ENCODE results near the gene LITAFD. TPM values are rescaled to one million over a fixed set of nuclear protein-coding genes. Genes with fewer than 3 reads are reported as not detected.

Gene LITAFD
- polyA plus RNA-seq, 1 of the 3 experiments (the other 2 are of a cell fraction) = not detected

GRCh38 chr16:8924214-8924613 lies 42.1 kb downstream of the LITAFD start:
- Histone ChIP-seq H4K20me1 (ENCODE audit: insufficient read depth) (peaks cover 79% of the 10 kb centered on the region), H3K9me3 (no peaks in the 10 kb centered on the region), H3K36me3 (replicated peaks in 1 of 2; ENCODE audit: control insufficient read depth in 1 of 2, insufficient read depth in 2 of 2, low read length in 1 of 2) (peaks cover 33 to 62% of the 10 kb centered on the region in 2 experiments), H3K4me2 (no peak overlapping the region), H3K9ac (no peak overlapping the region), H3K79me2 (ENCODE audit: insufficient read depth) (peaks cover 75% of the 10 kb centered on the region), H3K9me2 (no peaks in the 10 kb centered on the region), H3F3A (replicated peaks; ENCODE audit: insufficient read depth) (no peaks in the 10 kb centered on the region), H2AFZ (ENCODE audit: low read depth) (no peak overlapping the region), H3K4me1 (ENCODE audit: control insufficient read depth in 1 of 2, insufficient read depth in 2 of 2, low read depth in 1 of 2, low read length in 1 of 2) (no peaks in the 10 kb centered on the region; a peak in 1 of 4 replicates), H3K27ac (ENCODE audit: low read depth in 2 of 2, low read length in 1 of 2) (no peak overlapping the region; a peak in 1 of 4 replicates), H3K27me3 (ENCODE audit: insufficient read depth) (no peaks in the 10 kb centered on the region), H3K4me3 (ENCODE audit: low read depth in 2 of 2, low read length in 1 of 2) (no peak overlapping the region)
- CTCF ChIA-PET = interaction anchor here (1.1 to 2.0 kb wide), 3 partner anchors 9 to 44 kb away, joined by 3 to 14 read pairs (median 4); no protein-coding TSS in a partner anchor
- POLR2A ChIA-PET = no interaction called here
- no peak for DNase-seq
- WGBS (ENCODE audit: low lambda C conversion rate) = 95% methylated on average over 4 of the region's 4 CpGs
- no peak for TF ChIP-seq USF1 (IDR thresholded peaks at IDR 0.05; ENCODE audit: borderline replicate concordance, low read depth)
- TF ChIP-seq SIN3A (IDR thresholded peaks at IDR 0.05; ENCODE audit: borderline replicate concordance, low read depth, low read length) = no peak

- 97% methylated on average over 7 of the region's 7 CpGs for WGBS (ENCODE audit: low lambda C conversion rate)
- DNase-seq = no peak
- Histone ChIP-seq H3K27ac (ENCODE audit: low read depth in 2 of 2, low read length in 1 of 2) (no peak overlapping the region), H3K27me3 (ENCODE audit: insufficient read depth) (no peaks in the 10 kb centered on the region), H2AFZ (ENCODE audit: low read depth) (no peak overlapping the region), H4K20me1 (ENCODE audit: insufficient read depth) (peaks cover 91% of the 10 kb centered on the region), H3K79me2 (ENCODE audit: insufficient read depth) (peaks cover 78% of the 10 kb centered on the region), H3K4me2 (no peak overlapping the region), H3K9ac (no peak overlapping the region), H3K9me3 (no peaks in the 10 kb centered on the region), H3K4me1 (ENCODE audit: control insufficient read depth in 1 of 2, insufficient read depth in 2 of 2, low read depth in 1 of 2, low read length in 1 of 2) (no peaks in the 10 kb centered on the region; a peak in 1 of 4 replicates), H3K36me3 (replicated peaks in 1 of 2; ENCODE audit: control insufficient read depth in 1 of 2, insufficient read depth in 2 of 2, low read length in 1 of 2) (peaks cover 31 to 60% of the 10 kb centered on the region in 2 experiments), H3K9me2 (no peaks in the 10 kb centered on the region), H3F3A (replicated peaks; ENCODE audit: insufficient read depth) (no peaks in the 10 kb centered on the region), H3K4me3 (ENCODE audit: low read depth in 2 of 2, low read length in 1 of 2) (no peak overlapping the region)
- POLR2A ChIA-PET = no interaction called here
- TF ChIP-seq RXRA (IDR thresholded peaks at IDR 0.05; ENCODE audit: borderline replicate concordance, low read depth) (no peak), ZBTB33 (IDR thresholded peaks at IDR 0.05; ENCODE audit: borderline replicate concordance, low read depth) (no peak), CHD2 (IDR thresholded peaks at IDR 0.05; ENCODE audit: low read length, partially characterized antibody) (no peak), TCF12 (IDR thresholded peaks at IDR 0.05) (no peak), TEAD4 (IDR thresholded peaks at IDR 0.05; ENCODE audit: borderline replicate concordance, insufficient read depth) (no peak), JUND (IDR thresholded peaks at IDR 0.05) (no peak), MAX (IDR thresholded peaks at IDR 0.05; ENCODE audit: low read depth) (no peak), FOXJ3 (CRISPR knock-in tag; IDR thresholded peaks at IDR 0.05) (no peak), EZH2phosphoT487 (IDR thresholded peaks at IDR 0.05; ENCODE audit: borderline replicate concordance, low read depth) (no peak), ELF1 (IDR thresholded peaks at IDR 0.05) (no peak), TAF1 (IDR thresholded peaks at IDR 0.05; ENCODE audit: borderline replicate concordance, low read depth, low read length) (no peak), NRF1 (IDR thresholded peaks at IDR 0.05; ENCODE audit: low read depth, low read length) (no peak), IRF3 (IDR thresholded peaks at IDR 0.05; ENCODE audit: low read depth, low read length) (no peak), USF1 (IDR thresholded peaks at IDR 0.05; ENCODE audit: borderline replicate concordance, low read depth) (no peak), SIN3A (IDR thresholded peaks at IDR 0.05; ENCODE audit: borderline replicate concordance, low read depth, low read length) (no peak), USF2 (IDR thresholded peaks at IDR 0.05; ENCODE audit: borderline replicate concordance, low read depth, low read length) (no peak)
- CTCF ChIA-PET = interaction anchor here (1.1 to 2.0 kb wide), 2 partner anchors 10 to 11 kb away, joined by 4 to 14 read pairs; no protein-coding TSS in a partner anchor
Observed at GRCh38 chr16:8925455-8925854, 43.3 kb downstream of the LITAFD start.
